ENCODE measurements around the gene CCND1.

Gene CCND1

GRCh38 chr11:69654001-69654659 lies 13.2 kb downstream of the CCND1 start:
- DNase-seq: no peak

- no peak for DNase-seq
Measured at GRCh38 chr11:69654660-69655478, 13.9 kb downstream of the CCND1 start.

GRCh38 chr11:69655479-69656428 lies 14.8 kb downstream of the CCND1 start:
- DNase-seq: peak; percentile 65

- no peak for DNase-seq
Measured at GRCh38 chr11:69656536-69657455, 15.8 kb downstream of the CCND1 start.

GRCh38 chr11:69657456-69657910 lies 16.5 kb downstream of the CCND1 start:
- no peak for DNase-seq

- peak; percentile 89 for DNase-seq
Measured at GRCh38 chr11:69657911-69658625, 17.1 kb downstream of the CCND1 start.

GRCh38 chr11:69658626-69659450 lies 17.9 kb downstream of the CCND1 start:
- DNase-seq: peak; percentile 19

- no peak for DNase-seq
Measured at GRCh38 chr11:69659591-69659990, 18.6 kb downstream of the CCND1 start.

GRCh38 chr11:69660001-69660500 lies 19.1 kb downstream of the CCND1 start:
- DNase-seq: no peak

GRCh38 chr11:69661413-69661715 lies 20.4 kb downstream of the CCND1 start:
- DNase-seq: no peak

GRCh38 chr11:69662021-69662698 lies 21.2 kb downstream of the CCND1 start:
- no peak for DNase-seq

- no peak for DNase-seq
Measured at GRCh38 chr11:69662806-69663205, 21.9 kb downstream of the CCND1 start.

GRCh38 chr11:69663326-69663725 lies 22.4 kb downstream of the CCND1 start:
- no peak for DNase-seq

GRCh38 chr11:69664103-69664775 lies 23.3 kb downstream of the CCND1 start:
- DNase-seq: no peak

- no peak for DNase-seq
Measured at GRCh38 chr11:69664901-69665300, 23.9 kb downstream of the CCND1 start.

GRCh38 chr11:69665669-69666068 lies 24.7 kb downstream of the CCND1 start:
- DNase-seq: no peak

GRCh38 chr11:69666261-69666660 lies 25.3 kb downstream of the CCND1 start:
- no peak for DNase-seq

GRCh38 chr11:69666752-69667536 lies 26.0 kb downstream of the CCND1 start:
- no peak for DNase-seq

Data from retina (tissue), 1 donor.